Esophagus muscularis mucosa (tissue), 4 donors: ENCODE results near the gene YBX2. TPM values are rescaled to one million over a fixed set of nuclear protein-coding genes. Genes with fewer than 3 reads are reported as not detected.
A peak's percentile ranks its signal among the peaks of the same experiment; 100 is the strongest.
"Not testable (repeated sequence)": the region's sequence is repeated elsewhere in the genome, so short reads cannot be mapped to it uniquely, and the experiment has no call there.

Experiments
- DNase-seq: peaks from one replicate; pipeline ENCODE4 v3.0.0-alpha.2; 2017; ENCODE audit errors: extremely low spot score
- H3K27ac ChIP-seq, 4 donors: fragments of 200-600 bp; sonication (generic); replicated peaks in 1 of 4; 1 replicate in 3 of 4; 2 replicates in 1 of 4; pipeline ENCODE4 v1.5.1; 2016 to 2019; ENCODE audit warnings: mild to moderate bottlenecking in 1 of 4
- H3K27me3 ChIP-seq, 4 donors: fragments of 200-600 bp; sonication (generic); one replicate each; pipeline versions ENCODE4 v1.5.1 to v1.6.0; 2016 to 2019
- H3K36me3 ChIP-seq, 4 donors: fragments of 200-600 bp; sonication (generic); one replicate each; pipeline ENCODE4 v1.5.1; 2016 to 2019
- H3K4me1 ChIP-seq, 4 donors: fragments of 200-600 bp; sonication (generic); one replicate each; pipeline ENCODE4 v1.5.1; 2016 to 2019
- H3K4me3 ChIP-seq, 4 donors: fragments of 200-600 bp; sonication (generic); 1 replicate in 2 of 4; 2 replicates in 2 of 4; pipeline ENCODE4 v1.5.1; 2016 to 2019; ENCODE audit warnings: mild to moderate bottlenecking in 4 of 4, moderate library complexity in 1 of 4
- H3K9me3 ChIP-seq, 4 donors: fragments of 200-600 bp; sonication (generic); 1 replicate in 3 of 4; 2 replicates in 1 of 4; pipeline ENCODE4 v1.5.1; 2016 to 2019
- EP300 ChIP-seq: sonication (generic); formaldehyde crosslinking; IDR thresholded peaks from one replicate; pipeline ENCODE4 v1.6.1; 2017; ENCODE audit warnings: antibody characterized with exemption
- POLR2A ChIP-seq: fragments of 450-650 bp; IDR thresholded peaks from one replicate; pipeline ENCODE4 v1.6.1; 2017; ENCODE audit warnings: antibody characterized with exemption, moderate library complexity, mild to moderate bottlenecking, low read depth
- POLR2AphosphoS5 ChIP-seq, 2 donors: sonication (generic); formaldehyde crosslinking; IDR thresholded peaks; one replicate each; pipeline ENCODE4 v1.6.1; 2017; ENCODE audit warnings: antibody characterized with exemption in 2 of 2
- WGBS: methylation state at CpG from one replicate; pipeline ENCODE4 v1.1.5; 2018; 5-methylcytosine and 5-hydroxymethylcytosine counted together
- intact Hi-C: fragments of 100-400 bp; cut with DNase I; formaldehyde crosslinking; loops from one replicate; pipeline ENCODE4 v1.15.1; 2023
- total RNA-seq, 4 donors: library from RNA; depleted of rRNA; stranded (reverse); fragments of >200 nt; gene quantifications; one replicate each; pipeline versions ENCODE4 v1.1.0 to v1.2.1, GENCODE V29; 2016
- TF ChIP-seq, protein P1 (sequence below), 3 experiments: fragments of 200-600 bp in 2 of 3; fragments of 450-650 bp in 1 of 3; sonication (generic) in 2 of 3; IDR thresholded peaks; one replicate each; pipeline ENCODE4 v1.5.1; 2017 to 2019; ENCODE audit warnings: antibody characterized with exemption in 3 of 3, mild to moderate bottlenecking in 2 of 3, moderate library complexity in 1 of 3

Gene YBX2
- total RNA-seq, 4 donors from 2014 or later: 3.6 to 8.7 (median 4.4) TPM

DNA sequence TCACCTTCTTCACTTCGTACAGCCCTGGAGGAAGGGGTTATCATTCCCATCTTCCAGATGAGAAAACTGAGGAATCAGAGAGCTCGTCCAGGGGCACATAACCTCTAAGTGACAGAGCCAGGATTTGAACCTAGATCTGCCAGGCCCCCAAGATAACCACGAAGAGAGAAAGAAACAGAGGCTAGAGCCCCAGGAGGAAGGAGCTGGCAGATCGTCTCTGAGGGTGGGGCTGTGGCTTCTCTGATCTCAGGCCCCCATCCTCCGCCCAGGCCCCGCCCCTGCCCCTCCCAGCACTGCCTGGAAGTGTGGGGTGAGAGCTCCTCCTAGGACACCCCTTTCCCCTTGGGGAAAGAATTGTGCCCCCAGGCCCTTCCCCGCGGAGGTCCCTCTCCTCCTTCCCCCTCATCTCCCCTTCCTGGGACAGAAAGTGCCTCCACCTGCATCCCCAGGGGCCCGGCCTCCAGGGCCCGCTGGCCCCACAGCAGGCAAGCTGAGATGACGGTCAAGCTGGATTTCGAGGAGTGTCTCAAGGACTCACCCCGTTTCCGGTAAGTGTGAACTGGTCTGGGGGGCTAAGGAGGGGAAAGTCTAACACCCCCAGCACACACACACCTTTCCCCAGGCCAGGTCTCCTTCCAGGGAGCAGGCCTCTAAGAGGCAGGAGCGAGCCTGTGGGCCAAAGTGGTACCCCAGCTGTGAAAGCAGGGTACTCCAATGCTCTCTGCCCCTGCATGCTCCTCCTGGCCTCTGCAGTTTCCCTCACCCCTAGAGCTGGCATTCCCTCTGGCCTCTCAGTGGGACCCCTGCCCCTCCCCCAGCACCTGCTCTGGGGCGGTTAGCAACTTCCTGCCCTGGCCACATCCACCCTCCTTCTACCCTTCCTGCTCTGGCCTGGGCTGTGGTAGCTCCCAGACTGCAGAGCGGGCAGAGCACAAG is 42.1 kb upstream of the YBX2 start, which contains the start of gene ACAP1:
Gene ACAP1 (plus strand): TSS at position 290 of the 936 bp plus-strand sequence. CDS start 206 bp downstream, at position 496.
- Histone ChIP-seq H3K9me3 (no peaks in the 10 kb centered on the region), H3K27ac (no peak within 1 kb of the TSS), H3K4me1 (no peaks in the 10 kb centered on the region), H3K27me3 (peaks cover 0 to 82% (median 9%) of the 10 kb centered on the region in 4 donors), H3K4me3 (peak within 1 kb of the TSS; percentile 14 to 41 (median 15)), H3K36me3 (no peaks in the 10 kb centered on the region)
- 39% methylated on average over 10 of the region's 17 CpGs for WGBS
- DNase-seq: no peak
- intact Hi-C loops: loop anchor here (2.0 kb wide), 1 partner anchor 60 kb away; no protein-coding TSS in a partner anchor
- TF ChIP-seq, protein P1, sequence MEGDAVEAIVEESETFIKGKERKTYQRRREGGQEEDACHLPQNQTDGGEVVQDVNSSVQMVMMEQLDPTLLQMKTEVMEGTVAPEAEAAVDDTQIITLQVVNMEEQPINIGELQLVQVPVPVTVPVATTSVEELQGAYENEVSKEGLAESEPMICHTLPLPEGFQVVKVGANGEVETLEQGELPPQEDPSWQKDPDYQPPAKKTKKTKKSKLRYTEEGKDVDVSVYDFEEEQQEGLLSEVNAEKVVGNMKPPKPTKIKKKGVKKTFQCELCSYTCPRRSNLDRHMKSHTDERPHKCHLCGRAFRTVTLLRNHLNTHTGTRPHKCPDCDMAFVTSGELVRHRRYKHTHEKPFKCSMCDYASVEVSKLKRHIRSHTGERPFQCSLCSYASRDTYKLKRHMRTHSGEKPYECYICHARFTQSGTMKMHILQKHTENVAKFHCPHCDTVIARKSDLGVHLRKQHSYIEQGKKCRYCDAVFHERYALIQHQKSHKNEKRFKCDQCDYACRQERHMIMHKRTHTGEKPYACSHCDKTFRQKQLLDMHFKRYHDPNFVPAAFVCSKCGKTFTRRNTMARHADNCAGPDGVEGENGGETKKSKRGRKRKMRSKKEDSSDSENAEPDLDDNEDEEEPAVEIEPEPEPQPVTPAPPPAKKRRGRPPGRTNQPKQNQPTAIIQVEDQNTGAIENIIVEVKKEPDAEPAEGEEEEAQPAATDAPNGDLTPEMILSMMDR (IDR thresholded peaks at IDR 0.05): no peak
- TF ChIP-seq POLR2AphosphoS5 (IDR thresholded peaks at IDR 0.05): no peak
- TF ChIP-seq POLR2A: no peak
- TF ChIP-seq EP300: no peak

DNA sequence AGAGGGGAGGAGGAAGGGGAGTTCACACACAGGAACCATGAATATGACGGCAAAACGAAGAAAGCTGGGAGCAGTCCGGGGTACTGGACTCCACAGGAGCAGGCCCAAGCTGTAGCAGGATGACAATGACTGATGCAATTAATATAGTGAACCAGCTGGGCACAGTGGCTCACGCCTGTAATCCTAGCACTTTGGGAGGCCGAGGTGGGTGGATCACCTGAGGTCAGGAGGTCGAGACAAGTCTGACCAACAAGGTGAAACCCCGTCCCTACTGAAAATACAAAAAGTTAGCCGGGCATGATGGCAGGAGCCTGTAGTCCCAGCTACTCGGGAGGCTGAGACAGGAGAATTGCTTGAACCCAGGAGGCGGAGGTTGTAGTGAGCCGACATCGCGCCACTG is 41.3 kb upstream of the YBX2 start:
- not testable (repeated sequence) for H3K4me1 ChIP-seq, H3K27ac ChIP-seq, H3K9me3 ChIP-seq, H3K36me3 ChIP-seq, DNase-seq, H3K4me3 ChIP-seq
- peaks cover 0 to 74% (median 7%) of the 10 kb centered on the region in 4 donors for H3K27me3 ChIP-seq
- 80% methylated on average over 13 of the region's 13 CpGs for WGBS
- intact Hi-C loops: loop anchor here (2.0 kb wide), 1 partner anchor 59 kb away; no protein-coding TSS in a partner anchor

DNA sequence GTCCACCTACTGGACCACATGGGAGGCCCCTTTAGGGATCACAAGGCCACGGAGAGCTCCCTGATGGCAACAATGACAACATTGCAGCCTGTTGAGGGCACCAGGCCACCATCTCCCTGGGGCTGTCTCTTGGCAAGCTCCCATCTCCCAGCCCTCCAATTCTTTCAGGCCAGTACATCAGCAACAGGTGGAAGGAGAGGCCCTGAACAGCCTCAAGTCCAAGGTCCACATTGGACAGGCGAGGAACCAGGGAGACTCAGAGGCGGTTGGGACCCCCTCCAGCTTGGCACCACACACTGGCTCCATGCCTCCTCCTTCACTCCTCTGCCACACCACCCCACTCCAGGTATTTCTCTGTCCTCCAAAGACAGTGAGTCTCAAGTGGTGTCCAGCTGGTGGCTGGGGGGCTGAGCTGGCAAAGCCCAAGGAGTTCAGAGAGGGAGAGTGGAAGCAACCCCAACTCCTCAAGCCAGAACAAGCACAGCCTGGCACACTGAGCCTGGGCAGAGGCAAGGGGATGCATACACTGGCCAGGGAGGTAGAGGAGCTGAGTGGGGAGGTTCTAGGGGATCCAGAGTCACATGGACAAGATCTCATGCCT is 40.6 kb upstream of the YBX2 start:
- Histone ChIP-seq H3K4me3 (no peak overlapping the region), H3K9me3 (no peaks in the 10 kb centered on the region), H3K27ac (no peak overlapping the region), H3K4me1 (peaks cover 5 to 9% (median 8%) of the 10 kb centered on the region in 4 donors), H3K36me3 (no peaks in the 10 kb centered on the region), H3K27me3 (peaks cover 0 to 70% (median 7%) of the 10 kb centered on the region in 4 donors)
- DNase-seq: no peak
- WGBS: 87% methylated on average over 3 of the region's 3 CpGs
- intact Hi-C loops: no loop called here
- TF ChIP-seq, protein P1 (IDR thresholded peaks at IDR 0.05): no peak
- TF ChIP-seq POLR2AphosphoS5 (IDR thresholded peaks at IDR 0.05) (no peak), POLR2A (no peak), EP300 (no peak)

DNA sequence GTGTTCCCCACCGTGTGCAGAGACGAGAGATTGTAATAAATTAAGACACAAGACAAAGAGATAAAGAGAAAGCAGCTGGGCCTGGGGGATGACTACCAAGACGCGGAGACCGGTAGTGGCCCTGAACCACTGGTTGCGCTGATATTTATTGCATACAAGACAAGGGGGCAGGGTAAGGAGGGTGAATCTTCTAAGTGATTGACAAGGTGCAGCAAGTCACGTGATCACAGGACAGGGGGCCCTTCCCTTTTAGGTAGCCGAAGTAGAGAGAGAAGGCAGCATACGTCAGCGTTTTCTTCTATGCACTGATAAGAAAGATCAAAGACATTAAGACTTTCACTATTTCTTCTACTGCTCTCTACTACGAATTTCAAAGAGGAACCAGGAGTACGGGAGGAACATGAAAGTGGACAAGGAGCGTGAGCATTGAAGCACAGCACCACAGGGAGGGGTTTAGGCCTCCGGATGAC is 38.2 kb upstream of the YBX2 start:
- intact Hi-C loops, H3K4me3 ChIP-seq, H3K36me3 ChIP-seq, H3K27ac ChIP-seq, DNase-seq, H3K9me3 ChIP-seq: not testable (repeated sequence)
- H3K27me3 ChIP-seq: peaks cover 0 to 47% (median 7%) of the 10 kb centered on the region in 4 donors
- H3K4me1 ChIP-seq: peaks cover 14 to 24% (median 20%) of the 10 kb centered on the region in 4 donors
- WGBS: 50% methylated on average over 13 of the region's 14 CpGs

- H3K27me3 ChIP-seq: peaks cover 0 to 42% (median 7%) of the 10 kb centered on the region in 4 donors
- H3K27ac ChIP-seq: no peak overlapping the region
- no peak for TF ChIP-seq EP300
- no peak for TF ChIP-seq POLR2A
- no peak for TF ChIP-seq POLR2AphosphoS5 (IDR thresholded peaks at IDR 0.05)
- TF ChIP-seq, protein P1 (IDR thresholded peaks at IDR 0.05): no peak
- H3K4me3 ChIP-seq: no peak overlapping the region
- intact Hi-C loops: no loop called here
- no peaks in the 10 kb centered on the region for H3K9me3 ChIP-seq
- H3K4me1 ChIP-seq: peaks cover 16 to 29% (median 23%) of the 10 kb centered on the region in 4 donors
- peaks cover 0 to 6% (median 3%) of the 10 kb centered on the region in 4 donors for H3K36me3 ChIP-seq
- WGBS: 52% methylated on average over 7 of the region's 7 CpGs
- DNase-seq: no peak
Observed at GRCh38 chr17:7332111-7332510, 37.7 kb upstream of the YBX2 start.
